ENCODE measurements around the gene STK11. TPM values are rescaled to one million over a fixed set of nuclear protein-coding genes. Genes with fewer than 3 reads are reported as not detected.

STK11 gene
- total and polyA plus RNA-seq, 2 experiments from 2014 or later, result 19.4 to 96.5 TPM

- Histone ChIP-seq H3K27me3 (ENCODE audit: insufficient read depth) (no peaks in the 10 kb centered on the region), H3K79me2 (replicated peaks; ENCODE audit: insufficient read depth) (peaks cover 11% of the 10 kb centered on the region; the same call in 1 of the 2 replicates), H3K4me1 (ENCODE audit: insufficient read depth) (peaks cover 4% of the 10 kb centered on the region), H4K20me1 (replicated peaks; ENCODE audit: insufficient read depth) (no peaks in the 10 kb centered on the region), H3K4me2 (no peak overlapping the region), H3K36me3 (ENCODE audit: insufficient read depth) (no peaks in the 10 kb centered on the region), H3F3A (replicated peaks; ENCODE audit: low read depth) (peaks cover 25% of the 10 kb centered on the region), H3K9me2 (ENCODE audit: insufficient read depth) (no peaks in the 10 kb centered on the region), H3K4me3 (no peak overlapping the region), H2AFZ (no peak overlapping the region), H3K27ac (ENCODE audit: low read depth) (no peak overlapping the region)
- no peak overlapping the region for H3K4me3 Mint-ChIP-seq
- H3K4me1 Mint-ChIP-seq, result peaks cover 17% of the 10 kb centered on the region
- ATAC-seq, result no peak
- TF ChIP-seq CREB1 (CRISPR knock-in tag; IDR thresholded peaks at IDR 0.05; ENCODE audit: low read depth) (no peak), CTCF (conservative IDR thresholded peaks at IDR 0.05; ENCODE audit: low read depth in 2 of 2) (0 out of 4 replicates have a peak, but pooled peaks of 1 of the 2 experiments have one; percentile 6)
- H3K9me3 Mint-ChIP-seq, result no peaks in the 10 kb centered on the region
- no peaks in the 10 kb centered on the region for H3K36me3 Mint-ChIP-seq (ENCODE audit: low read depth)
- peak overlapping the region; percentile 59; the same call in 1 of the 2 replicates for H3K27ac Mint-ChIP-seq
- peaks cover 22% of the 10 kb centered on the region for H3K27me3 Mint-ChIP-seq (ENCODE audit: insufficient read depth, low read depth, poor library complexity)
- no peak for DNase-seq (ENCODE audit: low spot score)
Measured at GRCh38 chr19:1177322-1178114, 28.1 kb upstream of the STK11 start.

- H3K9me3 Mint-ChIP-seq, result no peaks in the 10 kb centered on the region; the same call in 2 of the 3 replicates
- H3K4me3 Mint-ChIP-seq, result peak overlapping the region; percentile 43; the same call in 1 of the 3 replicates
- DNase-seq (ENCODE audit: low spot score) (no peak), ATAC-seq (peak; percentile 22)
- no peaks in the 10 kb centered on the region for H3K36me3 ChIP-seq (ENCODE audit: insufficient read depth)
- H3K27me3 Mint-ChIP-seq (ENCODE audit: insufficient read depth, low read depth, poor library complexity), result peaks cover 15% of the 10 kb centered on the region
- no peak for TF ChIP-seq POLR2AphosphoS5 (IDR thresholded peaks at IDR 0.05; ENCODE audit: low read depth)
- peaks cover 15% of the 10 kb centered on the region for H3K4me1 Mint-ChIP-seq
- H3F3A ChIP-seq (replicated peaks; ENCODE audit: low read depth), result peaks cover 18% of the 10 kb centered on the region
- no peak overlapping the region for H3K4me3 ChIP-seq
- H3K79me2 ChIP-seq (replicated peaks; ENCODE audit: insufficient read depth), result no peaks in the 10 kb centered on the region
- no peaks in the 10 kb centered on the region for H3K27me3 ChIP-seq (ENCODE audit: insufficient read depth)
- no peaks in the 10 kb centered on the region for H3K36me3 Mint-ChIP-seq (ENCODE audit: low read depth)
- H3K9me2 ChIP-seq (ENCODE audit: insufficient read depth), result 0 out of 2 replicates have a peak, but pooled peaks cover 3% of the 10 kb centered on the region
- H3K27ac ChIP-seq (ENCODE audit: low read depth), result no peak overlapping the region
- no peaks in the 10 kb centered on the region for H4K20me1 ChIP-seq (replicated peaks; ENCODE audit: insufficient read depth)
- H3K27ac Mint-ChIP-seq, result peak overlapping the region; percentile 6; the same call in 1 of the 2 replicates
- no peak overlapping the region for H3K4me2 ChIP-seq
- peaks cover 4% of the 10 kb centered on the region; the same call in 1 of the 2 replicates for H3K4me1 ChIP-seq (ENCODE audit: insufficient read depth)
- no peak overlapping the region for H2AFZ ChIP-seq
Measured at GRCh38 chr19:1181606-1182005, 24.0 kb upstream of the STK11 start.

GRCh38 chr19:1182068-1182467 is 23.5 kb upstream of the STK11 start:
- no peak for ATAC-seq
- no peaks in the 10 kb centered on the region for H3K36me3 ChIP-seq (ENCODE audit: insufficient read depth)
- no peaks in the 10 kb centered on the region for H4K20me1 ChIP-seq (replicated peaks; ENCODE audit: insufficient read depth)
- H3K4me3 ChIP-seq, result no peak overlapping the region
- Mint-ChIP-seq H3K27ac (0 out of 2 replicates have a peak overlapping the region, but pooled peaks have one; percentile 6), H3K4me1 (peaks cover 15% of the 10 kb centered on the region), H3K9me3 (no peaks in the 10 kb centered on the region; the same call in 2 of the 3 replicates), H3K4me3 (no peak overlapping the region), H3K36me3 (ENCODE audit: low read depth) (no peaks in the 10 kb centered on the region), H3K27me3 (ENCODE audit: insufficient read depth, low read depth, poor library complexity) (peaks cover 15% of the 10 kb centered on the region)
- H3K27ac ChIP-seq (ENCODE audit: low read depth), result no peak overlapping the region
- H3K4me2 ChIP-seq, result no peak overlapping the region
- no peak for DNase-seq (ENCODE audit: low spot score)
- 0 out of 2 replicates have a peak, but pooled peaks cover 3% of the 10 kb centered on the region for H3K9me2 ChIP-seq (ENCODE audit: insufficient read depth)
- H2AFZ ChIP-seq, result no peak overlapping the region
- TF ChIP-seq EZH2 (IDR thresholded peaks at IDR 0.05; ENCODE audit: low read depth, unreplicated experiment), result no peak
- TF ChIP-seq CREB1 (CRISPR knock-in tag; IDR thresholded peaks at IDR 0.05; ENCODE audit: low read depth), result no peak
- TF ChIP-seq ZNF331 (CRISPR knock-in tag; IDR thresholded peaks at IDR 0.05; ENCODE audit: low read depth), result no peak
- no peak for TF ChIP-seq ZNF114 (CRISPR knock-in tag; IDR thresholded peaks at IDR 0.05)
- TF ChIP-seq STAT1 (IDR thresholded peaks at IDR 0.05; ENCODE audit: unreplicated experiment), result no peak
- no peak for TF ChIP-seq REST (IDR thresholded peaks at IDR 0.05; ENCODE audit: unreplicated experiment)
- H3K79me2 ChIP-seq (replicated peaks; ENCODE audit: insufficient read depth), result no peaks in the 10 kb centered on the region
- no peaks in the 10 kb centered on the region for H3K27me3 ChIP-seq (ENCODE audit: insufficient read depth)
- peaks cover 4% of the 10 kb centered on the region; the same call in 1 of the 2 replicates for H3K4me1 ChIP-seq (ENCODE audit: insufficient read depth)
- peaks cover 18% of the 10 kb centered on the region for H3F3A ChIP-seq (replicated peaks; ENCODE audit: low read depth)

Measured in GM23338 (cell line).